SK-N-SH (cell line): ENCODE measurements around the gene LRGUK. TPM values are rescaled to one million over a fixed set of nuclear protein-coding genes. Genes with fewer than 3 reads are reported as not detected.

ENCODE experiments used
- CTCF ChIA-PET: fragments of 300-600, 350-600 bp; formaldehyde crosslinking; extraction: SDS; loops from one replicate; lab custom pipeline; 2021; lab: Yijun Ruan, JAX
- POLR2A ChIA-PET: fragments of 350-600 bp; sonication (Branson Sonifier 250); formaldehyde crosslinking; extraction: SDS; loops from one replicate; lab custom pipeline; 2020; ENCODE audit warnings: antibody characterized with exemption, inconsistent platforms; lab: Yijun Ruan, JAX
- DNase-seq: peaks from one replicate; pipeline ENCODE4 v3.0.0; 2012
- H2AFZ ChIP-seq: fragments of 200-600 bp; sonication (generic); 2 replicates; pipeline ENCODE4 v1.8.1; 2016; ENCODE audit warnings: antibody characterized with exemption, mild to moderate bottlenecking, low read depth
- H3F3A ChIP-seq: fragments of 200-600 bp; sonication (generic); replicated peaks from 2 replicates; pipeline ENCODE3; 2016; ENCODE audit warnings: antibody characterized with exemption, mild to moderate bottlenecking; ENCODE audit not compliant: insufficient read depth
- H3K27ac ChIP-seq, 2 experiments: fragments of 200-500 bp in 1 of 2; fragments of 200-600 bp in 1 of 2; sonication (Bioruptor generic) in 1 of 2; sonication (generic), shearing (Covaris generic) in 1 of 2; 2 replicates each; pipeline versions ENCODE4 v1.5.1 to v1.6.1; 2014 to 2016; ENCODE audit warnings: low read depth in 2 of 2, inconsistent platforms in 1 of 2, low read length in 1 of 2, mild to moderate bottlenecking in 1 of 2, mixed read lengths in 1 of 2
- H3K27me3 ChIP-seq: fragments of 200-600 bp; sonication (generic), shearing (Covaris generic); 2 replicates; pipeline ENCODE4 v1.6.1; 2016; ENCODE audit warnings: mixed run types; ENCODE audit not compliant: insufficient read depth
- H3K36me3 ChIP-seq, 2 experiments: fragments of 200-500 bp in 1 of 2; fragments of 200-600 bp in 1 of 2; sonication (Bioruptor generic) in 1 of 2; sonication (generic) in 1 of 2; replicated peaks in 1 of 2; 2 replicates each; pipeline versions ENCODE3 to v1.5.1; 2014 to 2016; ENCODE audit warnings: low read length in 1 of 2, mild to moderate bottlenecking in 1 of 2; ENCODE audit not compliant: insufficient read depth in 2 of 2, control insufficient read depth in 1 of 2
- H3K4me1 ChIP-seq, 2 experiments: fragments of 200-500 bp in 1 of 2; fragments of 200-600 bp in 1 of 2; sonication (Bioruptor generic) in 1 of 2; sonication (generic), shearing (Covaris generic) in 1 of 2; 2 replicates each; pipeline versions ENCODE4 v1.5.1 to v1.6.1; 2014 to 2016; ENCODE audit warnings: low read depth in 1 of 2, low read length in 1 of 2, mixed run types in 1 of 2; ENCODE audit not compliant: insufficient read depth in 2 of 2, control insufficient read depth in 1 of 2
- H3K4me2 ChIP-seq: fragments of 200-600 bp; sonication (generic), shearing (Covaris generic); 2 replicates; pipeline ENCODE4 v1.6.1; 2017; ENCODE audit warnings: mixed run types
- H3K4me3 ChIP-seq, 2 experiments: fragments of 200-500 bp in 1 of 2; fragments of 200-600 bp in 1 of 2; sonication (Bioruptor generic) in 1 of 2; sonication (generic), shearing (Covaris generic) in 1 of 2; 2 replicates each; pipeline versions ENCODE4 v1.5.1 to v1.8.1; 2014 to 2016; ENCODE audit warnings: low read depth in 2 of 2, inconsistent platforms in 1 of 2, low read length in 1 of 2, mild to moderate bottlenecking in 1 of 2, mixed read lengths in 1 of 2, moderate library complexity in 1 of 2
- H3K79me2 ChIP-seq: fragments of 200-600 bp; sonication (generic); 2 replicates; pipeline ENCODE4 v1.8.1; 2017; ENCODE audit warnings: mild to moderate bottlenecking; ENCODE audit not compliant: insufficient read depth
- H3K9ac ChIP-seq: fragments of 200-600 bp; sonication (generic); 2 replicates; pipeline ENCODE4 v1.6.1; 2017; ENCODE audit warnings: mixed run types
- H3K9me2 ChIP-seq: fragments of 200-600 bp; sonication (generic); 2 replicates; pipeline ENCODE4 v1.6.1; 2017; ENCODE audit warnings: mixed run types
- H3K9me3 ChIP-seq: fragments of 200-600 bp; sonication (generic); 2 replicates; pipeline ENCODE4 v1.6.1; 2017; ENCODE audit warnings: mixed run types, mild to moderate bottlenecking, moderate library complexity
- H4K20me1 ChIP-seq: fragments of 200-600 bp; sonication (generic); 2 replicates; pipeline ENCODE4 v1.6.1; 2017; ENCODE audit warnings: mild to moderate bottlenecking, mixed run types; ENCODE audit not compliant: insufficient read depth
- CTCF ChIP-seq: fragments of 200-600 bp; sonication (generic); IDR thresholded peaks from 2 replicates; pipeline ENCODE4 v1.6.1; 2017; ENCODE audit warnings: antibody characterized with exemption, mild to moderate bottlenecking, moderate library complexity
- EZH2phosphoT487 ChIP-seq: fragments of 200-600 bp; sonication (generic); IDR thresholded peaks from 2 replicates; pipeline ENCODE4 v1.6.1; 2017; ENCODE audit warnings: low read depth, mixed run types, mild to moderate bottlenecking, antibody characterized with exemption, moderate library complexity, borderline replicate concordance
- NRF1 ChIP-seq: IDR thresholded peaks from 2 replicates; pipeline ENCODE4 v1.6.1; 2012; ENCODE audit warnings: low read depth, mild to moderate bottlenecking, low read length
- POLR2AphosphoS5 ChIP-seq: IDR thresholded peaks from 2 replicates; pipeline ENCODE4 v1.6.1; 2012; ENCODE audit warnings: low read depth, low read length
- RAD21 ChIP-seq: IDR thresholded peaks from 2 replicates; pipeline ENCODE4 v1.6.1; 2012; ENCODE audit warnings: mild to moderate bottlenecking, low read length
- RCOR1 ChIP-seq: fragments of 150-350 bp; IDR thresholded peaks from 2 replicates; pipeline ENCODE4 v1.6.1; 2017; ENCODE audit warnings: antibody characterized with exemption, low read length
- REST ChIP-seq: IDR thresholded peaks from 2 replicates; pipeline ENCODE4 v1.6.1; 2012; ENCODE audit warnings: mild to moderate bottlenecking, low read depth, low read length, moderate library complexity
- SMC3 ChIP-seq: IDR thresholded peaks from 2 replicates; pipeline ENCODE4 v1.6.1; 2012; ENCODE audit warnings: low read depth, low read length, improper control_type of control experiment
- TEAD4 ChIP-seq: IDR thresholded peaks from 2 replicates; pipeline ENCODE4 v1.4.0; 2012; ENCODE audit warnings: mild to moderate bottlenecking, borderline replicate concordance; ENCODE audit not compliant: insufficient read depth
- ZBTB33 ChIP-seq: IDR thresholded peaks from 2 replicates; pipeline ENCODE4 v1.4.0; 2012; ENCODE audit warnings: low read depth, borderline replicate concordance
- WGBS: methylation state at CpG from one replicate; pipeline ENCODE4 v1.1.6; 2017; ENCODE audit warnings: low lambda C conversion rate; 5-methylcytosine and 5-hydroxymethylcytosine counted together
- polyA plus RNA-seq, 3 experiments: library from polyadenylated mRNA; depleted of rRNA; stranded (reverse); fragments of >200 nt; gene quantifications; 2 replicates each; pipeline ENCODE4 v1.2.3, GENCODE V29; 2012

The LRGUK gene
- polyA plus RNA-seq, 1 of the 3 experiments (the other 2 are of a cell fraction): 1.5 TPM

GRCh38 chr7:134254311-134254710 lies 127.2 kb downstream of the LRGUK start:
- Histone ChIP-seq H4K20me1 (no peaks in the 10 kb centered on the region), H3K36me3 (no peaks in the 10 kb centered on the region), H2AFZ (no peak overlapping the region), H3K4me2 (no peak overlapping the region), H3K27ac (no peak overlapping the region), H3K9ac (no peak overlapping the region), H3K4me1 (no peaks in the 10 kb centered on the region), H3K9me3 (no peaks in the 10 kb centered on the region), H3K27me3 (no peaks in the 10 kb centered on the region), H3F3A (no peaks in the 10 kb centered on the region), H3K9me2 (no peaks in the 10 kb centered on the region), H3K79me2 (no peaks in the 10 kb centered on the region), H3K4me3 (no peak overlapping the region)
- CTCF ChIA-PET: interaction anchor here (2.1 kb wide), 1 partner anchor 42 kb away, joined by 5 read pairs; no protein-coding TSS in a partner anchor
- 67% methylated on average over 3 of the region's 3 CpGs for WGBS
- no peak for DNase-seq
- POLR2A ChIA-PET: no interaction called here
- TF ChIP-seq CTCF: peak; percentile 29; the same call in 1 of the 2 replicates
- TF ChIP-seq SMC3: 0 out of 2 replicates have a peak, but pooled peaks have one; percentile 23
- no peak for TF ChIP-seq POLR2AphosphoS5
- TF ChIP-seq RAD21: peak; percentile 60
- TF ChIP-seq EZH2phosphoT487: no peak

GRCh38 chr7:134255814-134256213 lies 128.7 kb downstream of the LRGUK start:
- Histone ChIP-seq H4K20me1 (no peaks in the 10 kb centered on the region), H3K9me2 (no peaks in the 10 kb centered on the region), H2AFZ (no peak overlapping the region), H3K79me2 (no peaks in the 10 kb centered on the region), H3K4me1 (no peaks in the 10 kb centered on the region), H3F3A (no peaks in the 10 kb centered on the region), H3K4me2 (no peak overlapping the region), H3K27me3 (no peaks in the 10 kb centered on the region), H3K9ac (no peak overlapping the region), H3K9me3 (no peaks in the 10 kb centered on the region), H3K27ac (no peak overlapping the region)
- DNase-seq: no peak
- POLR2A ChIA-PET: no interaction called here
- CTCF ChIA-PET: interaction anchor here (2.1 kb wide), 1 partner anchor 43 kb away, joined by 5 read pairs; no protein-coding TSS in a partner anchor
- no peak for TF ChIP-seq REST
- TF ChIP-seq RCOR1: no peak
- peak; percentile 39 for TF ChIP-seq RAD21
- no peak for TF ChIP-seq TEAD4
- TF ChIP-seq ZBTB33: no peak
- no peak for TF ChIP-seq NRF1
- TF ChIP-seq, all 33 proteins: peak for 1
- Histone ChIP-seq H3K36me3 (no peaks in the 10 kb centered on the region), H3K4me3 (no peak overlapping the region)
- 46% methylated on average over 5 of the region's 5 CpGs for WGBS
